HepG2 (cell line): Measurements from ENCODE around the gene LCN1. TPM values are rescaled to one million over a fixed set of nuclear protein-coding genes. Genes with fewer than 3 reads are reported as not detected.

Source experiments
- BCL6 ChIP-seq: IDR thresholded peaks from 2 replicates; pipeline ENCODE4 v1.6.1; 2016; ENCODE audit warnings: missing genetic modification reagents, missing compliant biosample characterization
- CBFB ChIP-seq: sonication (generic); formaldehyde crosslinking; IDR thresholded peaks from 2 replicates; pipeline ENCODE4 v1.4.0; 2020; ENCODE audit warnings: missing genetic modification reagents
- GABPB1 ChIP-seq: IDR thresholded peaks from 2 replicates; pipeline ENCODE4 v1.6.1; 2016; ENCODE audit warnings: mild to moderate bottlenecking, missing genetic modification reagents, moderate library complexity, missing compliant biosample characterization
- HMGXB4 ChIP-seq, 2 experiments: sonication (generic) in 1 of 2; formaldehyde crosslinking in 1 of 2; IDR thresholded peaks; 2 replicates each; pipeline versions ENCODE4 v1.4.0 to v1.6.1; 2018 to 2020; ENCODE audit warnings: missing genetic modification reagents in 2 of 2, borderline replicate concordance in 1 of 2, low read depth in 1 of 2, mild to moderate bottlenecking in 1 of 2, missing biosample characterization in 1 of 2
- KMT2A ChIP-seq: sonication (generic); formaldehyde crosslinking; IDR thresholded peaks from 2 replicates; pipeline ENCODE4 v1.4.0; 2020; ENCODE audit warnings: missing genetic modification reagents
- MED8 ChIP-seq: sonication (generic); formaldehyde crosslinking; IDR thresholded peaks from 2 replicates; pipeline ENCODE4 v1.8.1; 2023; ENCODE audit warnings: mild to moderate bottlenecking, missing genetic modification reagents; ENCODE audit not compliant: insufficient replicate concordance
- PHF20 ChIP-seq: sonication (generic); formaldehyde crosslinking; IDR thresholded peaks from 2 replicates; pipeline ENCODE4 v1.5.0; 2020; ENCODE audit warnings: mild to moderate bottlenecking, missing genetic modification reagents
- RNF2 ChIP-seq: fragments of 450-650 bp; conservative IDR thresholded peaks from 2 replicates; pipeline ENCODE4 v1.6.1; 2016; ENCODE audit warnings: low read depth
- SNAI1 ChIP-seq: sonication (generic); formaldehyde crosslinking; IDR thresholded peaks from 2 replicates; pipeline ENCODE4 v1.5.0; 2020; ENCODE audit warnings: mild to moderate bottlenecking, missing genetic modification reagents, borderline replicate concordance
- SRF ChIP-seq: IDR thresholded peaks from 2 replicates; pipeline ENCODE4 v1.6.1; 2011; ENCODE audit warnings: mild to moderate bottlenecking, low read depth, low read length, moderate library complexity
- ZNF333 ChIP-seq: sonication (generic); formaldehyde crosslinking; IDR thresholded peaks from 2 replicates; pipeline ENCODE4 v1.4.0; 2020; ENCODE audit warnings: mild to moderate bottlenecking, missing genetic modification reagents, borderline replicate concordance
- polyA plus RNA-seq, 8 experiments: library from polyadenylated mRNA; depleted of rRNA in 3 of 8; stranded (reverse) in 7 of 8; unstranded in 1 of 8; fragments of >200 nt; fragmentation: Illumina TruSeq in 4 of 8; extraction: Trizol in 4 of 8; gene quantifications; 2 replicates each; pipeline versions ENCODE4 v1.2.1 to v1.2.3, GENCODE V29; 2011 to 2016; ENCODE audit warnings: low read depth in 4 of 8, missing spikeins in 1 of 8, mixed read lengths in 1 of 8; ENCODE audit not compliant: insufficient read depth in 1 of 8
- total RNA-seq, 5 experiments: library from RNA; depleted of rRNA; stranded (reverse); fragments of >200 nt; fragmentation: Illumina TruSeq; extraction: Trizol; gene quantifications; 2 replicates each; pipeline ENCODE4 v1.2.3, GENCODE V29; 2016; ENCODE audit warnings: low read depth in 1 of 5
- TF ChIP-seq, protein P1 (sequence below): sonication (generic); formaldehyde crosslinking; IDR thresholded peaks from 2 replicates; pipeline ENCODE4 v1.5.1; 2020; ENCODE audit warnings: mild to moderate bottlenecking, missing genetic modification reagents
- TF ChIP-seq, protein P2 (sequence below): sonication (generic); formaldehyde crosslinking; IDR thresholded peaks from 2 replicates; pipeline ENCODE4 v1.5.1; 2020; ENCODE audit warnings: missing genetic modification reagents, mild to moderate bottlenecking, borderline replicate concordance
- TF ChIP-seq, protein P3 (sequence below): sonication (generic); formaldehyde crosslinking; IDR thresholded peaks from 2 replicates; pipeline ENCODE4 v1.5.0; 2020; ENCODE audit warnings: mild to moderate bottlenecking, missing genetic modification reagents
- TF ChIP-seq, protein P4 (sequence below): sonication (generic); formaldehyde crosslinking; IDR thresholded peaks from 2 replicates; pipeline ENCODE4 v1.4.0; 2020; ENCODE audit warnings: mild to moderate bottlenecking, missing genetic modification reagents

LCN1 gene
- total and polyA plus RNA-seq, 2 of the 13 experiments (the other 11 are each of a cell fraction or from before 2014, with no cell fraction given) = not detected

DNA sequence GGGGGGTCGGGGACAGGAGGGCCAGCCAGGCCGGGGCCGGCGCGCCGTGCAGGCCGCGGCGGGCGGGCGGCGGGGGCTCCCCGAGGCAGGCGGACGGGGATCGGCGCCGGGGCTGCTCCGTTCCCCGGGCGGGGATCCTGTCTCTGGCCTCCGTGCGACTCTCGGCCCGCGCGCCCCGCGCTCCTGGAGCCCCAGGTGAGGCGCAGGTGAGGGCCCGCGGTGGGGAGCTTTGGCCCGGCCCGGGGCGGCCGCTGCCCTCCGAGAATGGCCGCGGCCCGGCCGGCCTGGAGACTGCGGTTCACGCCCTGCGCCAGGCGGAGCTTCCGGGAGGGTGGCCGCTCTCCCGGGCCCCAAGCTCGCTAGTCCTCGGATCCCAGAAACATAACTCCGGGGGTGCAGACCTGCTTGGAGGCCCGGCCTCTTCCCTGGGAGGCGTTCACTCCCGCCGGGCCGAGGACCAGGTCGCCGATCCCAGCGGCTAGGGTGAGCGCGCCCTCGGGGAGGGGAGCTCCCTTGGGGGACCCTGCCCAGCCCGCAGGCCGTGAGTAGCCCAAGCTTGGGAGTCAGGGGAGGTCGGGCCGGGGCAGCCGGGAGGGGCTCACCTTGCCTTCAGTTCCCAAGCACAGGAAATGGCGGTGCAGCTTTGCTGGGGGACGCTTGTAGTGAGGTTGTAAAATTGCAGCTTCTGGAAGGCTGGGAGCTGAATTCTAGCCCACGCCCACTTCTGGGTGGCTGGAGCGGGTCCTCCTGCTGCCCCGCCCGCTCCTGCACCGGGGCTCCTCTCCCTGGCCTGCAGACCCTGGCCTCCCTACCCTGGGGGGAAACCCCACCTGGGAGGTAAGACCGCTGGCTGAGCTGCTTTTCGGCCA lies 40.9 kb upstream of the LCN1 start (continued):
- TF ChIP-seq, protein P1, sequence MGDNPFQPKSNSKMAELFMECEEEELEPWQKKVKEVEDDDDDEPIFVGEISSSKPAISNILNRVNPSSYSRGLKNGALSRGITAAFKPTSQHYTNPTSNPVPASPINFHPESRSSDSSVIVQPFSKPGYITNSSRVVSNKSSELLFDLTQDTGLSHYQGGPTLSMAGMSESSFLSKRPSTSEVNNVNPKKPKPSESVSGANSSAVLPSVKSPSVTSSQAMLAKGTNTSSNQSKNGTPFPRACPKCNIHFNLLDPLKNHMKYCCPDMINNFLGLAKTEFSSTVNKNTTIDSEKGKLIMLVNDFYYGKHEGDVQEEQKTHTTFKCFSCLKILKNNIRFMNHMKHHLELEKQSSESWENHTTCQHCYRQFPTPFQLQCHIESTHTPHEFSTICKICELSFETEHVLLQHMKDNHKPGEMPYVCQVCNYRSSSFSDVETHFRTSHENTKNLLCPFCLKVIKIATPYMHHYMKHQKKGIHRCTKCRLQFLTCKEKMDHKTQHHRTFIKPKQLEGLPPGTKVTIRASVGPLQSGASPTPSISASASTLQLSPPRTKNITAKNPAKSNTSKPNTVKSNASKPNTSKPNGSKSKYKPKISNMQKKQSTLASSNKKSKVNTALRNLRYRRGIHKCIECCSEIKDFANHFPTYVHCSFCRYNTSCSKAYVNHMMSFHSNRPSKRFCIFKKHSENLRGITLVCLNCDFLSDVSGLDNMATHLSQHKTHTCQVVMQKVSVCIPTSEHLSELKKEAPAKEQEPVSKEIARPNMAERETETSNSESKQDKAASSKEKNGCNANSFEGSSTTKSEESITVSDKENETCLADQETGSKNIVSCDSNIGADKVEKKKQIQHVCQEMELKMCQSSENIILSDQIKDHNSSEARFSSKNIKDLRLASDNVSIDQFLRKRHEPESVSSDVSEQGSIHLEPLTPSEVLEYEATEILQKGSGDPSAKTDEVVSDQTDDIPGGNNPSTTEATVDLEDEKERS (CRISPR knock-in tag) = no peak
- peak; percentile 49 for TF ChIP-seq MED8
- TF ChIP-seq ZNF333 (CRISPR knock-in tag) = peak; percentile 93; the same call in 1 of the 2 replicates
- TF ChIP-seq RNF2 = no peak
- TF ChIP-seq GABPB1 = peak; percentile 71; the same call in 1 of the 2 replicates
- TF ChIP-seq BCL6 (CRISPR knock-in tag) = 0 out of 2 replicates have a peak, but pooled peaks have one; percentile 6
- peak; percentile 13; the same call in 1 of the 2 replicates for TF ChIP-seq KMT2A (CRISPR knock-in tag)
- 0 out of 2 replicates have a peak, but pooled peaks have one; percentile 27 for TF ChIP-seq SNAI1
- TF ChIP-seq, protein P2, sequence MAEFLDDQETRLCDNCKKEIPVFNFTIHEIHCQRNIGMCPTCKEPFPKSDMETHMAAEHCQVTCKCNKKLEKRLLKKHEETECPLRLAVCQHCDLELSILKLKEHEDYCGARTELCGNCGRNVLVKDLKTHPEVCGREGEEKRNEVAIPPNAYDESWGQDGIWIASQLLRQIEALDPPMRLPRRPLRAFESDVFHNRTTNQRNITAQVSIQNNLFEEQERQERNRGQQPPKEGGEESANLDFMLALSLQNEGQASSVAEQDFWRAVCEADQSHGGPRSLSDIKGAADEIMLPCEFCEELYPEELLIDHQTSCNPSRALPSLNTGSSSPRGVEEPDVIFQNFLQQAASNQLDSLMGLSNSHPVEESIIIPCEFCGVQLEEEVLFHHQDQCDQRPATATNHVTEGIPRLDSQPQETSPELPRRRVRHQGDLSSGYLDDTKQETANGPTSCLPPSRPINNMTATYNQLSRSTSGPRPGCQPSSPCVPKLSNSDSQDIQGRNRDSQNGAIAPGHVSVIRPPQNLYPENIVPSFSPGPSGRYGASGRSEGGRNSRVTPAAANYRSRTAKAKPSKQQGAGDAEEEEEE (CRISPR knock-in tag) = no peak
- TF ChIP-seq, protein P3, sequence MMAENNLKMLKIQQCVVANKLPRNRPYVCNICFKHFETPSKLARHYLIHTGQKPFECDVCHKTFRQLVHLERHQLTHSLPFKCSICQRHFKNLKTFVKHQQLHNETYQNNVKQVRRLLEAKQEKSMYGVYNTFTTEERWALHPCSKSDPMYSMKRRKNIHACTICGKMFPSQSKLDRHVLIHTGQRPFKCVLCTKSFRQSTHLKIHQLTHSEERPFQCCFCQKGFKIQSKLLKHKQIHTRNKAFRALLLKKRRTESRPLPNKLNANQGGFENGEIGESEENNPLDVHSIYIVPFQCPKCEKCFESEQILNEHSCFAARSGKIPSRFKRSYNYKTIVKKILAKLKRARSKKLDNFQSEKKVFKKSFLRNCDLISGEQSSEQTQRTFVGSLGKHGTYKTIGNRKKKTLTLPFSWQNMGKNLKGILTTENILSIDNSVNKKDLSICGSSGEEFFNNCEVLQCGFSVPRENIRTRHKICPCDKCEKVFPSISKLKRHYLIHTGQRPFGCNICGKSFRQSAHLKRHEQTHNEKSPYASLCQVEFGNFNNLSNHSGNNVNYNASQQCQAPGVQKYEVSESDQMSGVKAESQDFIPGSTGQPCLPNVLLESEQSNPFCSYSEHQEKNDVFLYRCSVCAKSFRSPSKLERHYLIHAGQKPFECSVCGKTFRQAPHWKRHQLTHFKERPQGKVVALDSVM (CRISPR knock-in tag) = peak; percentile 60; the same call in 1 of the 2 replicates
- TF ChIP-seq PHF20 (CRISPR knock-in tag) = peak; percentile 51; the same call in 1 of the 2 replicates
- TF ChIP-seq HMGXB4 (CRISPR knock-in tag; IDR thresholded peaks at IDR 0.05; ENCODE audit: borderline replicate concordance in 1 of 2, low read depth in 1 of 2) = peak; percentile 33 to 36; a peak in 1 of 4 replicates
- peak; percentile 40; the same call in 1 of the 2 replicates for TF ChIP-seq CBFB (CRISPR knock-in tag)
- TF ChIP-seq, protein P4, sequence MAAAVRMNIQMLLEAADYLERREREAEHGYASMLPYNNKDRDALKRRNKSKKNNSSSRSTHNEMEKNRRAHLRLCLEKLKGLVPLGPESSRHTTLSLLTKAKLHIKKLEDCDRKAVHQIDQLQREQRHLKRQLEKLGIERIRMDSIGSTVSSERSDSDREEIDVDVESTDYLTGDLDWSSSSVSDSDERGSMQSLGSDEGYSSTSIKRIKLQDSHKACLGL (CRISPR knock-in tag) = peak; percentile 62; the same call in 1 of the 2 replicates
- TF ChIP-seq SRF = no peak
